Left renal pelvis (tissue), 4 donors: ENCODE data around the gene CDH22. TPM values are rescaled to one million over a fixed set of nuclear protein-coding genes. Genes with fewer than 3 reads are reported as not detected.
A peak's percentile ranks its signal among the peaks of the same experiment; 100 is the strongest.

ENCODE experiments used
- DNase-seq, 4 donors: peaks; one replicate each; pipeline ENCODE4 v3.0.0-alpha.2; 2013; ENCODE audit warnings: low read depth in 4 of 4, low spot score in 3 of 4
- polyA plus RNA-seq, 4 donors: library from polyadenylated mRNA; unstranded; fragments of 120-200 nt; gene quantifications; one replicate each; pipeline ENCODE4 v1.2.1, GENCODE V29; 2013; ENCODE audit not compliant: insufficient read length in 4 of 4

The CDH22 gene
- polyA plus RNA-seq, 4 donors = 0.09 to 0.70 TPM; not detected in 2

DNA sequence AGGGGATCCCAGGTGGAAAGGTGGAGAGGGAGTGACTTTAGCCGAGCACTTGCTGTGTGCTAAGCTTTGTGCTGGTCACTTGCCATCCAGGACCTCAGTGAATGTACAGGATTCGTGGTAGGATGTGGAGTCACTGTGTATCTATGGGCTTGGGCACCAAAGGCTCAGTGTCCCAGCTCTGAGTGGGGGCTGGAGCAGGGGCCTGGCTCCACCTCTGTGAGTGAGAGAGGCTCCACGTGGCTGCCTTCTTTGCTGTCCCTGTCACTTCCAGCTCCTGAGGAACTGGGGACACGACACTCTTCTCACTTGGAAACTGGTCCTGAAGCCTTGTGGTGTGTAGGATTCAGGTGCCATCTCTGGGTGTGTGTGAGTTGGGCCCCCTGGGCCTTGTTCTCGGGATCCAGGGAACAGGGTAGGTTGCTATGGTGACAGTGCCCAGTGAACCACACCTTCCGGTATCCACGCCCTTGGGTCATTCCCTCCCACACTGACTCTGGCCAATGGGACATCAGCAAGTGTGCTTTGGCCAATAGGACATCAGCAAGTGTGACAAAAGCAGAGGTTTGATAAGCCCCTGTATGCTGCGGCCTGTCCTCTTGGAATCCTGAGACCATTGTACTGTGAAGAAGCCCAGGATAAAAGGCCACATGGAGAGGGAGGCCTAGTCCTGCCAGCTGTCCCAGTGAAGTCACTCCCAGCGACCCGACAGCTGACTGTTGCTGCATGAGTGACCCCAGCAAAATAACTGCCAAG lies 87.7 kb downstream of the CDH22 start:
- peak; percentile 16 to 48 (median 26) for DNase-seq

DNA sequence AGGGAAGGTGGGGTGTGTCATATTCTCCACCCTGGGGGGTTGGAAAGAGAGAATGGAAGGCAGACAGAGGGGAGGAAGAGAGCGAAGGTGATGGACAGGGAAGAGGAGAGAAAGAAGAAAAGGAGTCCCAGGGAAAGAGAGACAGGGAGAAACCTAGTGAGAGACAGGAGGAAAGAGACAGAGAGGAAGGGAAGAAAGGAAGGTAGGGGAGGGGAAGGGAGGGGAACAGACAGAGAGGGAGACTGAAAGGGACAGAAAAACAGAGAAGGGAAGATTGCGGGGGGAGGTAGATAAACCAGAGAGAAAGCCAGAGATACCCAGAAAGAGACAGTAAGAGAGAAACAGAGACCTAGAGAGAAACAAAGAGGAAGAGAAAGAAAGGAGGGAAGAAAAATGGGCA lies 88.4 kb downstream of the CDH22 start:
- no peak for DNase-seq

DNA sequence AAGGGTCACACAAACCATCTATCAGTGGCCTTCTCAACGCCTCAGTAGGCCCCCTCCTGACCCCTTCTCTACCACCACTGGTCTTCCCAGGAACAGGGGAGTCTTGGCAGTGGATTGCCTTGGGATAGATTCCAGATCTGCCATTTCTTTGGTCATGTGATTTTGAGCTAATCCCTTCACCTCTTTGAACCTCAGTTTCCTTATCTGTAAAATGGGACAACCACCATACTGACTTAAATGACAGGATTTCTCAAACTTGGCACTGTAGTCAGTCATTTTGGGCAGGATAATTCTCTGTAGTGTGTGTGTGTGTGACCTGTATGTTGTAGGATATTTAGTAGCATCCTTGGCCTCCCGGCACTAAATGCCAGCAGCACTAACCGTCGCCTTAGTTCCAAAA lies 89.1 kb downstream of the CDH22 start:
- DNase-seq = no peak

DNA sequence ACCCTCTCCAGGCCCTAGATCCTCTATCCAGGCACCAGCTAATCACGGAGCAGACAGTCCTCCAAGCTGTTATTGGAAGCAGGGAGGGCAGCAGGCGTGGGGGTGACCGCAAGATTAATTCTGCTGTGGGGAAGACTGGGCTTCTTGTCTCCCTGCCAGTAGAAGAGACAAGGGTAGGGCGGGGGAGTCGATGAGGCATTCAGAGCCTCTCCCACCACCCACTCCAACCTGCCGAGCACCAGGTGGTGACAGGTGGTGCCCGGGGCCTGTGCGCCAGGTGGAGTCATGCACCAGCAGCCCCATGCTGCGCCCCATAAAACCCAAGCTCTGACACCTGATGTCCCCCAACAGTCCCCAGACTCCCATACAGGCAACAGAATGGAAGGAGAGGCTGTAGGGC lies 89.6 kb downstream of the CDH22 start:
- no peak for DNase-seq

DNA sequence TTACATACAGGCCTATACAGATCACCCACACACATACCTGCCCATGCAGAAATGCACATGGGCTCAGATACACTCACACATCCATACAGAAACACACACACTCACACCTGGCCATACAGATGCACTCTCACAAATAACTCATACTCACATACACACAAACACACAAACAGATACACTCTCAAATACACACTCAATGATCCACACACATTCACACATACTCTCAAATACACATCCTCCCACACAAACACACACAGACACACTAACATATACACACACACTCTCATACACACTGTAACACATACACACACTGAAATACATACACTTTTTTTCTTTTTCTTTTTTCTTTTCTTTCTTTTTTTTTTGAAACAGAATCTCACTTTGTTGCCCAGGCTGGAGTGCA lies 90.7 kb downstream of the CDH22 start:
- DNase-seq = no peak

DNA sequence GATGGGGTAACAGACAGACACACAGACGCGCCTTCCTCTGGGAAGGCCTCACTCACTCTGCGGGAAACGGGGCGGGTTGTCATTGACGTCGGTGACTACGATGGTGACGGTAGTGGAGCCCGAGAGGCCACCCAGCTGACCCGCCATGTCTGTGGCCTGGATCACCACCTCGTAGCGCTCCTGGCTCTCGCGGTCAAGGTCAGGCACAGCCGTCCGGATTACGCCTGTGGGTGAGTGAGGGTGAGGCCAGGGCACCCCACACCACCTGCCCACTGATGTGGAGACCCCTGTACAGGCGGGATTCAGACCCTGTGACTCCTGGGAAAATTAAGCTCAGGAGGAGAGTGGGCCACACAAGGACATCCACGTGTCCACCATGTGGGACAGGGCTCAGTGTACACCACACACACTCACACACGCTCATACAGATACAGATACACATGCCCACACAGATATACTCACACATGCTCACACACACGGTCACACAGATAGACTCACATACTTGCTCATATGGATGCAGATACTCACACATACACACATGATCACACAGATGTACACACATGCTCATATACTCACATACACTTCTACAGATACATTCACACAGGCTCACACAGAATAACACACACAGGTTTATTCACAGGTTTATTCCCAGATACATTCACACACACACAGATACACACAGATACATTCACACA lies 91.4 kb downstream of the CDH22 start:
- DNase-seq = no peak

DNA sequence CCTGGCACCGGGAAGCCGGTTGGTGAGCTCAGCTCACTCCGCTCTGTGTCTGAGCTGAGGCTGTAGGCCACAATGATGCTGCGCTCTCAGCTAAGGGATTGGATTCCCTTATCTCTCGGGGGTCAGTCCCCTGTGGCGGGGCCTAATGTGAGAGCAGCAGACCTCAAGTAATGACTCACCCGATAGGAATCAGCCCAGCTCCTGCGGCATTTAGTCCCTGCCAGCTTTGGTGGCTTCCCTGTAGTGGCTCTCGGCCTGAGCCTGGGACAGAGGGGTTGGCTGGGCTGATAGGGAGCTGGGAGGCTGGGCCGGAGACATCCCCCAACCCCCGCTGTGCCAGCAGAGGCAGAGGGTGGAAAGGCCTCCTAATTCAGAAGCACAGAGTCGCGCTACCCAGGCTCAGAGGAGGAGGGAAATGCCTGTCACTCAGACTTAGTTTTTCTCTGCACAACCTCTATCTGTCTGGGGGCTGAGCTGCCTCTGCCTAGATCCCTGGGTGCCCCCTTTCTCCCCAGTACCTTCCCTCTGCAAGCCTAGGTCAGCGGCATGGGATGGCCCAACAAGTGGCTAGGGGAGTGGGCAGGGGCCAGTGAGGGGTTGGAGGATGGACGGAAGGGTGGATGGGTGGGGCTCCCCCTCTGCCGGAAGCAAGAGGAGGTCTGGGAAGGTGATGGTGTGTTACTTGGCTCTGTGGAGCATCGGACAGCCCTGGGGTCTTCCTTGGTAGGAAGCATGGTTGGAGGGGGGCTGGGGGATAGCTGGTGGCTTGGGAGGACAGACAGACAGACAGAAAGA lies 92.2 kb downstream of the CDH22 start:
- no peak for DNase-seq

DNA sequence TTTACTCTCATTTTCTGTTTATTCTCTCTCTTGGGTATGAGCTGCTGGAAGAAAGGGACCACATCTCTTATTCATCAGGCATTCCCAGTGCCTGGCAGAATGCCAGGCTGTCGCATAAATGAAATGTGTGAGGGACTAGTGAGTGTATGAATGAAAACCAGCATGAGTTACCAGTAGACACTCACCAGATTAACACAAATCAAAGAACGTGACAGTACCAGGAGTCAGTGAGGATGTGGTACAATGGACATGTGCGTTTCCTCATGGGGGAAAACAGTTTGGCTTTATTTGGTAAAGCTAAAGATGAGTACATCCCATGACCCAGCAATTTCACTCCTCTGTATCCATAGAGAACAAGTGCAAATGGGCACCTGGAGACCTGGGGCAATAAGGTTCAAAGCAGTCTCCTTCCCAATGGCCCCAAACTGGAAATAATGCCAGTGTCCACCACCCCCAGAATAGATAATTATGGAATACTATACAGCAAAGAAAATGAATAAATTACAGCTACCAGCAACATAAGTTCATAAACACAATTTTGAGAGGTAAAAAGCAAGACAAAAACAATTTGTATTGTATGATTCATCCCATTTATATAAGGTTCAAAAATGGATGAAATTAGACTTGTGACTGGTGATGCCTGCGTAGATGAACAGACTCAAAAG lies 93.3 kb downstream of the CDH22 start:
- no peak for DNase-seq

DNA sequence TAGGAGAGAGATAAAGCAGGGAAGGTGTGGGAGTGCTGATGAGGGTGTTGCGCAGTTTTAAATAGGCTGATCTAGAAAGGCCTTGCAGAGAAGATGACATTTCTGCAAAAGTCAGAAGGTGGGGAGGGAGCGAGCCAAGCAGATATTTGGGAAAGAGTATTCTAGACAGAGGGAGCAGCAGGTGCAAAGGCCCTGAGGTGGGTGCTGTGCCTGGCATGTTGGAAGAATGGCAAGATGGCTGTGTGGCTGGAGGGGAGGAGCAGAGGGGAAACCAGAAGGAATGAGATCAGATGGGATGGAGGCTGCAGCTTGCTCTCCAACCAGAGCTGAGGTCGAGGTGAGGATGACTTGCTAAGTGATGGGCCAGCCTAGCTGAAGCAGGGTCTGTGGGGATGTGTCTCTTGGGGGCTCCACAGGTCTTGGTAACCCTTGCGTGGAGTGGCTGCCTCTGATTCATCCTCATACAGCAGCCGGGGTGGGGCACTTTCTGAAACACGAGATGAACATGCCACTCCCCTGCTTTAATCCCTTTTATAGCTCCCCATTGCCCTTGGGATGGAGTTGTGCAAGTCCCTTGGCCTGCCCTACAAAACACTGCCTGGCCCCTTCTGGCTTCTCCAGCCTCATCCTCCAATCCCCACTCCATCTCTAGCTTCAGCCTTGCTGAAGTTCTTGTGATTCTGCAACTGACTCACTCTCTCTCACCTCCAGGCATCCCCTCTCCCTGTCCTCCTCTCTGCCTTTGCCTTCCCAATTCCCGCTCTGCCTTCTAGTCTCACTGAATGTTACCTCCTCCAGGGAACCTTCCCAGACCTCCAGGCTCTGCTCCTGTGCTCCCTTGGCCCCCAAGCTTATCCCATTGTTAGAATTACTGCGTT lies 94.1 kb downstream of the CDH22 start:
- DNase-seq = no peak

DNA sequence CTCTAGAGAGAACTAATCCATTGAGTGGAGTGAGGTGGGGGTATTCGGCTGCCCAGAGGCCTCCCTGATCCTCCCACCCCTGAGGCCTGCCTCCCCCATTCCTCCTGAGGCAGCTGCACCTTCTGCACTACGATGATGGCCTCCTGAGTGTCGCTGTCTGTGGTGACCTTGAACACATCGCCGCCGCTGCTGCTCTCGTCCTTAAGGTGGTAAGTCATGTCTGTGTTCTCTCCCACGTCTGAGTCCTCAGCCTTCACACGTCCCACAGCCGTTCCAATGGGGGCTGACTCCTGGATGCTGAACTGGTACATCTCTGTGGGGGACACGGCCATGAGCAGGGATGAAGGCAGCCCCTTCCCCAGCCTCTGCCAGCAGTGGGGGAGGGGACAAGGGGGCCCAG lies 95.4 kb downstream of the CDH22 start:
- no peak for DNase-seq

DNA sequence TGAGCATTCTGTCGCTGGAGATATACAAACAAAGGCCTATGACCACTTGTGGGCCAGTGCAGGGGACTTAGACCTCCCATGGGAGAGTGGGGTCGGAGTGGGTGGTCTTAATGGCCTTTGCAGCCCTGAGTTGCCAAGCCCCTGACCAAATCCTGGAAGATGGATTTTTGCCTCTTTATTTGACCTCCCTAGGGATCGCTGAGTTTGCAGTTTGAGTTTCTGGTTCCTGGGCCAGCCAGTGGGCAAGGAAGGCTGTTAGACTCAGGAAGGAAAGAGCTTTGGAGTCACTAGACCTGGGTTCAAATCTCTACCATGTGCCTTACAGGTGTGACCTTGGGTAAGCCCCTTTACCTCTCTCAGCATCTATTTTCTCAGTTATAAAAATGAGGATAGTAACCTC lies 96.0 kb downstream of the CDH22 start:
- DNase-seq = no peak

DNA sequence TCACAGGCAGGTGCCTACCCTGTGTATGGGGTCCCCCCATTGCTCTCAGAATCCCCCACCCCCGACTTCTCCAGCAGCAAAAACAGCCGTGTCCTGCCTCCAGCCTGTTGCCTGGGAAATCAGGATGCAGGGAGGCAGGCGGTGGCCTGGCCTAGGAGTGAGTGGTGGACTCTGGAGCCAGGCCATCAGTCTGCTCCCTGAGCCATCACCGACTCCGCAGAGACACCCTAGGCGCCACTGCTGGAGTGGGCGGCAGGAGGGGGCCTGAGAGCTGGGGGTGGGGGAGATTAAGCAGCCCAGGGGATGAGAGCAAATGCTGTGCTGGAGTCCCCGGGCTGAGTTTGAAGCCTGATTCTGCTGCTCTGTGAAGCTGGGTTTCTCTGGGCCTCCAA lies 97.0 kb downstream of the CDH22 start:
- no peak for DNase-seq

DNA sequence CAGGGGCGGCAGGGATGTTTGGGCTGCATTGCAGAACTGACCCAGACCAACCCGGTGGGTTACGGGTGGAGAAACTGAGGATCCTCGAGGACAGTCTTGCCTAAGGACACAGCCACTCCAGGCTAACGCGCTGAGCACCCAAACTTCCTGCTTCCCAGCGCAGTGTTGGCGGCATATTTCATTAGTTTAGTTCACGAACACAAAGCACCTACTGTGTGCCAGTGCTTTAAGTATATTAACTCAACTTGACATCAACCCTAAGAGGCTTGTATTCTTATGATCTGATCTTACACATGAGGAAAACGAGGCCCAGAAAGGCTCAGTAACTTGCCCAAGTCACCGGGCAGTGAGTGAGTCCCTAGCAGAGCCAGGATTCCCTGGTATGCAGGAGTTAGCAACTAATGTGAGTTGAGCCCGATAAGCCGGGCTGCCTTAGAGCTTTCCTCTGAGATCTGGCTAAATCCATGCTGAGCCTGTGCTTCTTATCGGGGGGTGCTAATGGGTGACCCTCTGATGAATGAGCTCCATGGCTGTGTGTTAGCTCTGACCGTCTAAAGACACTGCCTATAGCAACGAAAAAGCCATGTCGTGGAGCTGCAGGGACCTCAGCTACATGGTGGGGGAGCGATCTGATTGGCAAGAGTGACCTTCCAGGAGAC lies 97.5 kb downstream of the CDH22 start:
- DNase-seq = no peak

DNA sequence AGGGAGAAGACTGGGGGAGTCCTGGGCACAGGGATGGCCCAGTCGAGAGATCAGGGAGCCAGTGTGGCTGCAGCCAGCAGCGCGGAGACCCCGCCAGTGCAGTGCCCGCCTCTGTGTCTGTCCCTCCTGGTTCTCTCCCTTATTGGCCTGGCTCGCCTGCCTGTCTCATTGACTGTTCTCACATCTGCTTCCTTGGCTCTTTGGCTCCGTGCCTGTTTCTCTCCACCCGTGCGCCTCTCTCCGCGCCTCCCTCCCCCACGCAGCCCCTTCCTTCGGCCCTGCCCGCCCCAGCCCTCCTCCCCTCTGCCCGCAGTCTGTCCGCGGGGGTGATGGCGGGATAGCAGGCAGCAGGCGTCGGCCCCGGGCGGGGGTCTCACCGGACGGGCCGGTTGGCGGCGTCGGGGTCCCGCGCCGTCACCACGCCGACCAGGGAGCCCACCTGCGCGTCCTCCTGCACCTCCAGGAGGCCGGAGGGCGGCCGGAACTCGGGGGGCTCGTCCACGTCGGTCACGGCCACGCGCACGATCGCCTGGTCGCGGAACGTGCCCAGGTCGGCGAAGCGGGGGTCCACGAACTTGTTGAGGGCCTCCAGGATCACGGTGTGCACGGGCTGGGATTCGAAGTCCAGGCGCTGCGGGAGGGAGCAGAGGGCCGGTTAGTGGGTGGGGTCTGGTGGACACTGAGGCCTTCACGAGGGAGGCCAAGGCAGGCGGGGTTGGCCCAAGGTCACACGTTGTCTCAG lies 98.2 kb downstream of the CDH22 start:
- DNase-seq = no peak

DNA sequence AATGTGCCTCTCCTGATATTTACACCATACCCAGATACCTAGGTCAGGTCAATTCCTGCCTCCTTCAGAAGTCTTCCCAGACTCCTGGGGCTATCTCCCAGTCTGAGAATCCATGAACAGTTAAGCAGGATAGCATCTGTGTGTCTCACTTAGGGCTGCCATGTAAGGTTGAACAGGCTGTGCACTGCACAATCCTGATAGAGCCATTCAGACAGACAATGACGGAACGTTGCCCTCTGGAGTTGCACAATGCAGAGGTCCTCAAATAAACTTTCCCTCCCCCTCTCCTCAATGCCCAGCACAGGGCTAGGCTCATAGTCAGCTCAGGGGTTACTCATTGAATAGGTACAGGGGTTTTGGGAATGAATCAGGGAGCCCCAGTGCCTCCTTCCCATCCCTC lies 100.5 kb downstream of the CDH22 start:
- no peak for DNase-seq

DNA sequence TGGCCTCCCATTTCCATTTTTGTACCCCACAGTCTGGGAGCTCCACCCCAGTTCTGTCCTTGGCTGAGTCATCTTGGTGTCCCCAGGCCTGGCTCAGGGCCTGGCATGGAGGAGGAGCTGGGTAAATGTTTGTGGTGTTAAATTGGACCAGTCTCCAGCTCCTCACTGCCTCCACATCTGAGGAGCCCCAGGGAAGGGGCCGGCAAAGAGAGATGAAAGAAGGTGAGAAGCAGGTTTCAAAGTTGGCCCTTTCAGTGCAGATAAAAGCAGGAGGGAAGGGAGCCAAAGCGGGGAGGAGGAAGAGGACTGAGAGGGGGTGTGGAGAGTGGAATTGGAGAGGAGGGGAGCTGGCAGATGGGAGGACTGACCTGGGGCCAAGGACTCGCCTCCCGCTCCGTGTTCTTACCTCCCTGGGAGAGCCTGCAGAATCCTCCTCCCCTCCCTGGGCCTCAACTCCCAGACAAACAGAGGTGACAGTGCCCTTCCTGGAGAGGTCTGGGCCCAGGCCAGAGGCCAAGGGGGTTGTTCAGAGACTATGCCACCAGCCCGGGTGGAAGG lies 101.2 kb downstream of the CDH22 start:
- no peak for DNase-seq

DNA sequence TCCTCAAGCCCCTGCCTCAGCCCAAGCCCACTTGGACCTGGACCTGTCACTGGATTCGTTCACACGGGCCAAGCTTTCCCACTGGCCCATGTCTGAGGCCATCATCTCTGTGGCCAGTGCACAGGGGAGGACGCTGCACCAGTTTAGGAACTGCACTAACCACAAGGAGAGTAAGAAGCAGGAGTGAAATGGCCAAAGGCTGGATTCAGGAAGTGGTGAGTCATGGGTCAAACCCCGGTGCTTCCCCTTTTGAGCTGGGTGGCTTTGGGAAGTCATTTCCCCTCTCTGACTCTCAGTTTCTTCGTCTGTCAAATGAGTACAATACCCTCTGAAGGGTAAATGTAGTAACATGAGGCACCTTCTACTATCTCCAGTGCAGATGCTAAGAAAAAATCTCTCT lies 102.3 kb downstream of the CDH22 start:
- no peak for DNase-seq

DNA sequence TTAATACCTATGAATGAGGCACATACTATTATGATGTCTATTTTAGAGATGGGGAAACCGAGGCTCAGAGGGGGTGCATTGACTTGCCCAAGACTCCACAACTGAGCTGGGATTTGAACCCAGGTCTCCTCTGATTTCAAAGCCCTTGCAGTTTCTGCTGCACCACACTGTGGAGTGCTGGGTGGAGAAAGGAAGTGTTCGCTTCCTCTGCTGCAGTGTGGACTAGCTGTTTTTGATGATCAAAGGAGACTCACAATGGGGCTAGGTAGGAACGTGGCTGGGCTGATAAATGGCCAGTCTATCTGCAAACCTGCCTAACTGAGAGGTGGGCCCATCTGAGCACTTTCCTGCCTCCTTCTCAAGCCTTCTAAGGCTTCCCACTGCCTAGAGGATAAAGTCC lies 102.9 kb downstream of the CDH22 start:
- no peak for DNase-seq
